ENCODE measurements around the gene RNF130. TPM values are rescaled to one million over a fixed set of nuclear protein-coding genes. Genes with fewer than 3 reads are reported as not detected.

Gene RNF130
- total RNA-seq, 4 donors from 2014 or later = 84.7 to 105 (median 98.5) TPM

GRCh38 chr5:180102636-180103035 is 31.1 kb upstream of the RNF130 start:
- Histone ChIP-seq H3K9me3 (peaks cover 0 to 22% (median 0%) of the 10 kb centered on the region in 3 donors), H3K27ac (no peak overlapping the region), H3K27me3 (peaks cover 23% of the 10 kb centered on the region), H3K36me3 (no peaks in the 10 kb centered on the region), H3K4me3 (no peak overlapping the region), H3K4me1 (no peaks in the 10 kb centered on the region)
- 80 to 82% methylated on average over 4 to 9 of the region's 9 CpGs for WGBS, 2 donors (ENCODE audit: low coverage in 1 of 2)
- no peak for ATAC-seq
- no peak for TF ChIP-seq CTCF (IDR thresholded peaks at IDR 0.05)
- TF ChIP-seq POLR2AphosphoS5 (IDR thresholded peaks at IDR 0.05) = no peak
- no peak for TF ChIP-seq EP300 (IDR thresholded peaks at IDR 0.05)

- no peaks in the 10 kb centered on the region for H3K4me1 ChIP-seq
- H3K36me3 ChIP-seq = no peaks in the 10 kb centered on the region
- 88% methylated on average over 10 of the region's 20 CpGs; no CpG with 5 or more reads in 1 of the 2 donors for WGBS, 2 donors (ENCODE audit: low coverage in 1 of 2)
- TF ChIP-seq POLR2A (IDR thresholded peaks at IDR 0.05) (no peak), CTCF (IDR thresholded peaks at IDR 0.05) (no peak), EP300 (IDR thresholded peaks at IDR 0.05) (no peak), POLR2AphosphoS5 (IDR thresholded peaks at IDR 0.05) (no peak)
- no peak for ATAC-seq
- peaks cover 23% of the 10 kb centered on the region for H3K27me3 ChIP-seq
- peaks cover 0 to 12% (median 0%) of the 10 kb centered on the region in 3 donors for H3K9me3 ChIP-seq
- H3K4me3 ChIP-seq = no peak overlapping the region
- no peak overlapping the region for H3K27ac ChIP-seq
These were observed 30.0 kb upstream of the RNF130 start for GRCh38 chr5:180101451-180102105.

- H3K27ac ChIP-seq = no peak overlapping the region
- no peaks in the 10 kb centered on the region for H3K4me1 ChIP-seq
- TF ChIP-seq CTCF (IDR thresholded peaks at IDR 0.05) = no peak
- no peak for TF ChIP-seq POLR2A (IDR thresholded peaks at IDR 0.05)
- TF ChIP-seq EP300 (IDR thresholded peaks at IDR 0.05) = no peak
- no peak for TF ChIP-seq POLR2AphosphoS5 (IDR thresholded peaks at IDR 0.05)
- peaks cover 23% of the 10 kb centered on the region for H3K27me3 ChIP-seq
- 50 to 61% methylated on average over 4 to 8 of the region's 29 CpGs for WGBS, 2 donors (ENCODE audit: low coverage in 1 of 2)
- no peak for ATAC-seq
- no peak overlapping the region for H3K4me3 ChIP-seq
- peaks cover 0 to 4% (median 0%) of the 10 kb centered on the region in 3 donors for H3K9me3 ChIP-seq
- no peaks in the 10 kb centered on the region for H3K36me3 ChIP-seq
These were observed 29.3 kb upstream of the RNF130 start for GRCh38 chr5:180100621-180101450.

- Histone ChIP-seq H3K27ac (no peak overlapping the region), H3K27me3 (peaks cover 23% of the 10 kb centered on the region), H3K4me3 (no peak overlapping the region), H3K4me1 (no peaks in the 10 kb centered on the region), H3K9me3 (no peaks in the 10 kb centered on the region), H3K36me3 (no peaks in the 10 kb centered on the region)
- ATAC-seq = no peak
- TF ChIP-seq CTCF (IDR thresholded peaks at IDR 0.05) (no peak), POLR2A (IDR thresholded peaks at IDR 0.05) (no peak), EP300 (IDR thresholded peaks at IDR 0.05) (no peak), POLR2AphosphoS5 (IDR thresholded peaks at IDR 0.05) (no peak)
- no CpG with 5 or more reads among the region's 18 CpGs for WGBS, 2 donors (ENCODE audit: low coverage in 1 of 2)
These were observed 28.4 kb upstream of the RNF130 start for GRCh38 chr5:180099733-180100611.
